K562 (cell line): ENCODE measurements around the gene RASGEF1C. TPM values are rescaled to one million over a fixed set of nuclear protein-coding genes. Genes with fewer than 3 reads are reported as not detected.

Source experiments
- ATAC-seq: fragments of 200-7000 bp; cut with Tn5 transposase; 3 replicates; pipeline ENCODE4 v1.9.1; 2020; ENCODE audit warnings: moderate library complexity
- BruUV-seq: library from RNA; stranded (reverse); fragments of 400-500 nt; replicated peaks from 2 replicates; lab custom pipeline; 2021; lab: Mats Ljungman, UMichigan
- CTCF ChIA-PET: fragments of 300-600 bp; formaldehyde crosslinking; extraction: SDS; loops from one replicate; lab custom pipeline; 2021; ENCODE audit warnings: low intra/inter-chr PET ratio; lab: Yijun Ruan, JAX
- POLR2A ChIA-PET: fragments of 300-600, 350-650 bp; sonication (Branson Sonifier 250); formaldehyde crosslinking; extraction: SDS; loops from one replicate; lab custom pipeline; 2021; ENCODE audit warnings: antibody characterized with exemption, inconsistent platforms; lab: Yijun Ruan, JAX
- DNase-seq, 4 experiments: peaks; one replicate each; pipeline versions ENCODE4 v3.0.0 to v3.0.0-alpha.2; 2011 to 2018; ENCODE audit warnings: low spot score in 3 of 4, mixed read lengths in 3 of 4; ENCODE audit errors: extremely low read depth in 1 of 4
- FAIRE-seq: peaks from 2 replicates; lab custom pipeline; 2011; peaks lifted over from hg19 to GRCh38; lab: Jason Lieb, UNC
- H2AFZ ChIP-seq: 2 replicates; pipeline ENCODE4 v1.6.0; 2011; ENCODE audit warnings: low read depth, low read length, control low read depth, inconsistent platforms
- H3K27ac ChIP-seq: fragments of 200-600 bp; 3 replicates; pipeline ENCODE4 v1.8.0; 2011; ENCODE audit warnings: low read depth, mild to moderate bottlenecking, control low read depth, inconsistent platforms, low read length, moderate library complexity, mixed read lengths; ENCODE audit errors: extremely low read depth
- H3K27me3 ChIP-seq, 2 experiments: fragments of 300-600 bp in 1 of 2; 2 replicates in 1 of 2; 3 replicates in 1 of 2; pipeline versions ENCODE4 v1.6.0 to v1.8.0; 2011; ENCODE audit warnings: inconsistent platforms in 2 of 2, low read length in 2 of 2, mild to moderate bottlenecking in 1 of 2, mixed read lengths in 1 of 2, moderate library complexity in 1 of 2; ENCODE audit not compliant: control insufficient read depth in 2 of 2, insufficient read depth in 2 of 2
- H3K36me3 ChIP-seq: fragments of 300-600 bp; 3 replicates; pipeline ENCODE4 v1.8.0; 2011; ENCODE audit warnings: mild to moderate bottlenecking, low read length, inconsistent platforms; ENCODE audit not compliant: control insufficient read depth, insufficient read depth
- H3K4me1 ChIP-seq, 2 experiments: fragments of 200-600 bp in 1 of 2; replicated peaks in 1 of 2; 2 replicates in 1 of 2; 3 replicates in 1 of 2; pipeline versions ENCODE4 v1.5.1 to v1.8.0; 2011; ENCODE audit warnings: inconsistent platforms in 2 of 2, low read length in 2 of 2, mild to moderate bottlenecking in 1 of 2, mixed read lengths in 1 of 2, moderate library complexity in 1 of 2; ENCODE audit not compliant: control insufficient read depth in 2 of 2, insufficient read depth in 2 of 2
- H3K4me2 ChIP-seq: 2 replicates; pipeline ENCODE4 v1.6.1; 2011; ENCODE audit warnings: low read length, control low read depth, inconsistent platforms, mixed read lengths; ENCODE audit not compliant: insufficient read depth
- H3K4me3 ChIP-seq: fragments of 200-600 bp; sonication (generic), shearing (Covaris generic); 2 replicates; pipeline ENCODE4 v1.5.1; 2016; ENCODE audit warnings: control low read depth, inconsistent platforms
- H3K79me2 ChIP-seq: fragments of 200-600 bp; 3 replicates; pipeline ENCODE4 v1.8.0; 2011; ENCODE audit warnings: low read length, inconsistent platforms; ENCODE audit not compliant: control insufficient read depth, insufficient read depth
- H3K9ac ChIP-seq, 2 experiments: 2 replicates each; pipeline versions ENCODE4 v1.6.0 to v1.6.1; 2011; ENCODE audit warnings: low read depth in 2 of 2, low read length in 2 of 2, control low read depth in 1 of 2, inconsistent platforms in 1 of 2, mild to moderate bottlenecking in 1 of 2, mixed read lengths in 1 of 2; ENCODE audit not compliant: insufficient read depth in 1 of 2
- H3K9me1 ChIP-seq: one replicate; pipeline ENCODE4 v1.6.0; 2011; ENCODE audit warnings: inconsistent platforms, mild to moderate bottlenecking, low read length, moderate library complexity; ENCODE audit not compliant: control insufficient read depth, insufficient read depth
- H3K9me3 ChIP-seq: replicated peaks from 2 replicates; pipeline ENCODE4 v1.5.1; 2011; ENCODE audit warnings: low read depth, low read length, inconsistent platforms; ENCODE audit not compliant: control insufficient read depth, insufficient read depth
- H4K20me1 ChIP-seq: replicated peaks from 2 replicates; pipeline ENCODE4 v1.6.1; 2011; ENCODE audit warnings: low read length, inconsistent platforms, mixed read lengths; ENCODE audit not compliant: control insufficient read depth, insufficient read depth
- FOXK2 ChIP-seq, 2 experiments: fragments of 450-650 bp; IDR thresholded peaks in 1 of 2; conservative IDR thresholded peaks in 1 of 2; 2 replicates each; pipeline ENCODE4 v1.6.1; 2016; ENCODE audit warnings: low read depth in 2 of 2, mild to moderate bottlenecking in 1 of 2
- NFE2 ChIP-seq: IDR thresholded peaks from 2 replicates; pipeline ENCODE4 v1.6.1; 2014; ENCODE audit warnings: antibody characterized with exemption, low read depth
- RNF219 ChIP-seq: fragments of 250-450 bp; sonication (Bioruptor Pico); IDR thresholded peaks from 2 replicates; pipeline ENCODE4 v1.5.0; 2022; ENCODE audit warnings: mild to moderate bottlenecking
- WGBS: fragments of 100-300 bp; shearing (Covaris generic); methylation state at CpG from one replicate; pipeline ENCODE4 v1.1.6; 2016; ENCODE audit warnings: low coverage, mixed read lengths; ENCODE audit not compliant: insufficient coverage; ENCODE audit errors: missing lambda C conversion rate; 5-methylcytosine and 5-hydroxymethylcytosine counted together
- in situ Hi-C: fragments of 300-500 bp; cut with MboI; formaldehyde crosslinking; loops from 4 replicates; pipeline ENCODE4 v1.15.0; 2018; ENCODE audit warnings: inconsistent platforms, mixed read lengths
- intact Hi-C: fragments of 100-400 bp; cut with micrococcal nuclease; formaldehyde crosslinking; loops from 2 replicates; pipeline ENCODE4 v1.14.2; 2022
- polyA plus RNA-seq, 8 experiments: library from polyadenylated mRNA; depleted of rRNA in 4 of 8; stranded (reverse) in 5 of 8; unstranded in 3 of 8; fragments of >200 nt; fragmentation: Nextera tagmentation in 2 of 8; fragmentation: Illumina TruSeq in 1 of 8; extraction: Ambion mirVana in 2 of 8; extraction: Trizol in 1 of 8; gene quantifications; 2 replicates each; pipeline versions ENCODE4 v1.2.1 to v1.2.3, GENCODE V29; 2011 to 2014; ENCODE audit warnings: inconsistent platforms in 1 of 8, missing spikeins in 1 of 8
- total RNA-seq, 7 experiments: library from RNA; depleted of rRNA in 6 of 7; stranded (reverse); fragments of >200 nt in 6 of 7; fragmentation: Illumina TruSeq in 2 of 7; extraction: Trizol in 2 of 7; gene quantifications; 2 replicates each; pipeline versions ENCODE4 v1.2.1 to v1.2.3, GENCODE V29; 2011 to 2021; ENCODE audit warnings: low replicate concordance in 1 of 7

RASGEF1C gene
- total and polyA plus RNA-seq, 9 of the 15 experiments (the other 6 are each of a cell fraction or from before 2014, with no cell fraction given) = 0.04 to 1.1 (median 0.21) TPM; not detected in 4

GRCh38 chr5:180133971-180134508 is 75.0 kb downstream of the RASGEF1C start:
- Histone ChIP-seq H3K79me2 (no peaks in the 10 kb centered on the region), H3K27me3 (peaks cover 27 to 57% of the 10 kb centered on the region in 2 experiments; a peak in 4 of 5 replicates), H3K4me2 (no peak overlapping the region), H3K9ac (no peak overlapping the region), H3K9me1 (no peaks in the 10 kb centered on the region), H2AFZ (no peak overlapping the region), H3K4me1 (peaks cover 0 to 35% of the 10 kb centered on the region in 2 experiments; a peak in 2 of 5 replicates), H3K9me3 (peaks cover 2% of the 10 kb centered on the region; the same call in 1 of the 2 replicates), H4K20me1 (no peaks in the 10 kb centered on the region), H3K27ac (no peak overlapping the region), H3K36me3 (no peaks in the 10 kb centered on the region), H3K4me3 (no peak overlapping the region)
- DNase-seq (no peak), FAIRE-seq (no peak), ATAC-seq (no peak; the same call in 2 of the 3 replicates)
- BruUV-seq = no TSS peak
- intact Hi-C loops = loop anchor here (5.0 kb wide), 1 partner anchor 68 kb away; no protein-coding TSS in a partner anchor
- 6% methylated on average over 9 of the region's 9 CpGs for WGBS
- TF ChIP-seq FOXK2 (conservative IDR thresholded peaks at IDR 0.05 in 1 of 2, IDR thresholded peaks at IDR 0.05 in 1 of 2; ENCODE audit: low read depth in 2 of 2) (no peak), NFE2 (peak; percentile 64), RNF219 (CRISPR knock-in tag) (no peak)
- ChIA-PET CTCF (interaction anchor here (0.5 kb wide), 1 partner anchor 292 kb away, joined by 4 read pairs; no protein-coding TSS in a partner anchor), POLR2A (interaction anchor here (0.5 kb wide), 1 partner anchor 337 kb away, joined by 3 read pairs; no protein-coding TSS in a partner anchor)
- in situ Hi-C loops = no loop called here
